8988T (cell line): ENCODE data around the gene GAS2L1.

ENCODE experiments used
- DNase-seq: peaks from one replicate; pipeline ENCODE4 v3.0.0; 2011

GAS2L1 gene

GRCh38 chr22:29328566-29329500 is 22.4 kb downstream of the GAS2L1 start:
- no peak for DNase-seq

- no peak for DNase-seq
These were observed 23.1 kb downstream of the GAS2L1 start for GRCh38 chr22:29329581-29329980.

GRCh38 chr22:29330291-29330690 is 23.8 kb downstream of the GAS2L1 start:
- no peak for DNase-seq

- no peak for DNase-seq
These were observed 24.3 kb downstream of the GAS2L1 start for GRCh38 chr22:29330753-29331152.

- DNase-seq = no peak
These were observed 24.8 kb downstream of the GAS2L1 start for GRCh38 chr22:29331213-29331612.

- DNase-seq = no peak
These were observed 25.3 kb downstream of the GAS2L1 start for GRCh38 chr22:29331658-29332300.

GRCh38 chr22:29332886-29333496 is 26.5 kb downstream of the GAS2L1 start:
- no peak for DNase-seq

- no peak for DNase-seq
These were observed 27.7 kb downstream of the GAS2L1 start for GRCh38 chr22:29334148-29334547.

- DNase-seq = no peak
These were observed 28.4 kb downstream of the GAS2L1 start for GRCh38 chr22:29334696-29335344.

GRCh38 chr22:29335656-29336055 is 29.2 kb downstream of the GAS2L1 start:
- DNase-seq = no peak

- DNase-seq = no peak
These were observed 30.5 kb downstream of the GAS2L1 start for GRCh38 chr22:29336751-29337490.

GRCh38 chr22:29337631-29338284 is 31.3 kb downstream of the GAS2L1 start:
- no peak for DNase-seq

- DNase-seq = no peak
These were observed 31.9 kb downstream of the GAS2L1 start for GRCh38 chr22:29338398-29338797.

GRCh38 chr22:29339381-29340235 is 33.2 kb downstream of the GAS2L1 start:
- DNase-seq = no peak

- DNase-seq = no peak
These were observed 34.1 kb downstream of the GAS2L1 start for GRCh38 chr22:29340566-29340965.

- DNase-seq = no peak
These were observed 34.8 kb downstream of the GAS2L1 start for GRCh38 chr22:29341056-29341848.

- no peak for DNase-seq
These were observed 35.3 kb downstream of the GAS2L1 start for GRCh38 chr22:29341849-29342127.

- DNase-seq = no peak
These were observed 35.7 kb downstream of the GAS2L1 start for GRCh38 chr22:29342177-29342576.

- DNase-seq = no peak
These were observed 36.3 kb downstream of the GAS2L1 start for GRCh38 chr22:29342577-29343312.
